Measurements from ENCODE around the gene ADAMTS12.

Gene ADAMTS12

GRCh38 chr5:33487236-33487635 lies 404.6 kb downstream of the ADAMTS12 start:
- TF ChIP-seq CTCF (IDR thresholded peaks at IDR 0.05), result no peak

DNA sequence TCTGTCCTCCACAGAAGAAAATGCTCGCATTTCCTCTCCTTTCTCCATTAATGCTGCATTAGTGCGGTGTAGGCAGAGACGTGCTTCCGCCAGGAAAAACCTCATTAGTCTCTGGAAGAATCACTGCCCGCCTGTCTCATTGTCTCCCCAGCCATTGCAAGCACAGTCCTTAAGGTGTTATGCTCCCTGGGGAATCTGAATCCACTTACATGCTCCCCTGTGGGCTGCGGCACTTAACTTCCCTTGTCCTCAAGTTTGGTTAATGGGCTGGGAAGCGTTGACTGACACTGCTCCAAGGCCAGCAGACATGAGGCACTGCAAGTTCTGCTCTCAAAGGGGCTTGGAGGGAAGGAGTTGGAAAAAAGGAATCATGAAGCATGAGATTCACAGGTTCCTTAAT lies 409.5 kb downstream of the ADAMTS12 start:
- TF ChIP-seq CTCF (IDR thresholded peaks at IDR 0.05), result no peak

DNA sequence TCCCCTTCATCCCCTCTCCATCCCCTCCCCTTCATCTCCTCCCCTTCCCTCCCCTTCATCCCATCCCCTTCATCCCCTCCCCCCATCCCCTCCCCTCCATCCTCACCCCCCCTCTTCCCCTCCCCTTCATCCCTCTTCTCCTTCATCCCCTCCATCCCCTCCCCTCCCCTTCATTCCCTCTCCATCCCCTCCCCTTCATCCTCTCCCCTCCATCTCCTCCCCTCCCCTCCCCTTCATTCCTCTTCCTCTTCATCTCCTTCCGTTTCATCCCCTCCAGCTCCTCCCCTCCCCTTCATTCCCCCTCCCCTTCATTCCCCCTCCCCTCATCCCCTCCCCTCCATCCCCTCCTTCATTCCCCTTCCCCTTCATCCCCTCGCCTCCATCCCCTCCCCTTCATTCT lies 410.9 kb downstream of the ADAMTS12 start:
- TF ChIP-seq CTCF (IDR thresholded peaks at IDR 0.05), result no peak

DNA sequence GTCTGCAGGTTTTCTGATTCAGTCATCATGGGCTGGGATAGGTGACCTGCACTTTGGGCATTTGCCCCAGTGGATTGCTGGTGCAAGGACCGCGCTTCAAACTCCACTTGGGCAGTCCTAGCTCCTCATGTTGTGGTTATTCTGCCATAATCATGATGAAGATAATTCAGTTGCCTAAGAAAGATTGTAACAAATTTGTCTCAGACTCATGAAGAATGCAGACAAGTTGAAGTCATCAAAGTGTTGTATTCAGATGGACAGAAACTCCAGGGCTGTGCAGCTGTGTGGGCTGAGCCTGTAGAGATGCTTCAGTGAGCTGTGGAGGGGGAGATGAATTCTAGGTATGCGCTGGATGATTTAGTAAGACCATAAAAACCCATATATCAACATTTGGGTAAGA lies 412.5 kb downstream of the ADAMTS12 start:
- TF ChIP-seq CTCF (IDR thresholded peaks at IDR 0.05), result no peak

DNA sequence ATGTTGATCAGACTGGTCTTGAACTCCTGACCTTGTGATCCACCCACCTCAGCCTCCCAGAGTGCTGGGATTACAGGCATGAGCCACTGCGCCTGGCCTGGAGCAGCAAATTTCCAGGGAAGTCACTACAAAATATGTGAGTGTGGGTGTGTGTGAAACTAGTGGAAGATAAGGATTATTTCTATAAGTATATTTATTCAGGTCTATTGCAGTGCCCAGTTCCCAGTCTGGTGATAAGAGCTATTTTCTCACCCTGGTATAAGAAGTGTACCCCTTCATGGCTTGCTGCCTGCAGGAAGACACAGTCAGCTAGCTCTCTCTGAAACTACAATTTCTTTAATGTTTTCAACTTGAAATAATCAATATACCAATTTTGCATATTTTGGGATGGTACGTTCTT lies 414.0 kb downstream of the ADAMTS12 start:
- TF ChIP-seq CTCF (IDR thresholded peaks at IDR 0.05), result no peak

DNA sequence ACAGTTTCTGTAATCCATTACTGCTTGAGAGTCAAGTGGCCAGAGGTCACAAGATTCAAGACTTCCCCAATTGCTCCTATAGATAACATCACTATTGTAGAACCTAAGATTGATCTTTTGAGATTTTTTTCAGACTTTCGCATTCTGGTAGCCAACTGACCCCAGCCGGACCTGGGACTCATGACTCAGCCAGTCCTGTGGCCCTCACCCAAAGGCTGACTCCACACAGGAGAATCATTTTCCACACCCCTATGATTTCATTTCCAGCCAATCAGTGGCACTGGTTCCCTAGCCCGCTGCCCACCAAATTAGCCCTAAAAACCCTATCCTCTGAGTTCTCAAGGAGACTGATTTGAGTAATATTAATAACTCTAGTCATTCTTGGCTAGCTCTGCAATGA lies 414.8 kb downstream of the ADAMTS12 start:
- no peak for TF ChIP-seq CTCF (IDR thresholded peaks at IDR 0.05)

- no peak for TF ChIP-seq CTCF (IDR thresholded peaks at IDR 0.05)
Measured at GRCh38 chr5:33475706-33476105, 416.1 kb downstream of the ADAMTS12 start.

DNA sequence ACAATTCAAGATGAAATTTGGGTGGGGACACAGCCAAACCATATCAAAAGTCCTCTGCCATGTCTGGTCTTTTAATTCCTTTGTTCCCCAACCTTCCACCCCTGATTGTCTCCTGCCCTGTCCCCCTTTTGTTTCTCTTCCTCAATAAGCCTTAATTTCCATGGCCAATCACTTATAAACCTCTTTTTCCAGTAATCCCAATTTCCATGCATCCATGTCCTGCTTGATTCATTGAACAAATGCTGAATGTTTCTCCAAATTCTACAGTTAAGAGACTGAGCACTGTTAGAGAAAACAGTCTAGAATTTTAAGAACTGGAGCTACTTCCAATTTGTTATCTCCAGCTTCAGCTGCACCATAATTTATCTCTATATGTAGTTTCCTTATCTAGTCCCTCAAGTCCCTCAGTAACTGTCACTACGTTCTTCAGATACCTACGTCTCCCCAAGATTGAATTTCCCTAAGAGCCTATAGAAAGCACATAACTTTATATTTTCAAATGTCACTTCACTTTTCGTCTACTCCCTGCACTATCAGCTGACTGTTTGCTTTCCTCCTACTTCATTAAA lies 416.8 kb downstream of the ADAMTS12 start:
- TF ChIP-seq CTCF (IDR thresholded peaks at IDR 0.05), result no peak

Measured in LNCAP (cell line).